Neural progenitor cell (in vitro differentiated cells): ENCODE data around the gene CALN1. TPM values are rescaled to one million over a fixed set of nuclear protein-coding genes. Genes with fewer than 3 reads are reported as not detected.

Experiments used
- DNase-seq: peaks from one replicate; pipeline ENCODE4 v3.0.0-alpha.2; 2016; ENCODE audit warnings: low spot score
- H2AFZ ChIP-seq: fragments of 200-600 bp; sonication (generic); replicated peaks from 2 replicates; pipeline ENCODE4 v1.6.1; 2016; ENCODE audit warnings: antibody characterized with exemption
- H3F3A ChIP-seq: fragments of 200-600 bp; sonication (generic); 2 replicates; pipeline ENCODE4 v1.6.1; 2016; ENCODE audit warnings: antibody characterized with exemption, low read depth
- H3K27ac ChIP-seq: fragments of 200-600 bp; sonication (generic); 2 replicates; pipeline ENCODE4 v1.5.1; 2016; ENCODE audit warnings: mild to moderate bottlenecking
- H3K27me3 ChIP-seq: fragments of 200-600 bp; sonication (generic); 2 replicates; pipeline ENCODE4 v1.6.1; 2016; ENCODE audit warnings: mild to moderate bottlenecking, moderate library complexity
- H3K36me3 ChIP-seq: fragments of 200-600 bp; sonication (generic); 2 replicates; pipeline ENCODE4 v1.5.1; 2016
- H3K4me1 ChIP-seq: fragments of 200-600 bp; sonication (generic); 2 replicates; pipeline ENCODE4 v1.6.1; 2016; ENCODE audit warnings: mixed run types
- H3K4me2 ChIP-seq: fragments of 200-600 bp; sonication (generic); 2 replicates; pipeline ENCODE4 v1.6.1; 2016
- H3K4me3 ChIP-seq: fragments of 200-600 bp; sonication (generic); 2 replicates; pipeline ENCODE4 v1.5.1; 2016
- H3K79me2 ChIP-seq: fragments of 200-600 bp; sonication (generic); 2 replicates; pipeline ENCODE4 v1.6.1; 2016; ENCODE audit warnings: low read depth
- H3K9ac ChIP-seq: fragments of 200-600 bp; sonication (generic); 2 replicates; pipeline ENCODE4 v1.6.1; 2016
- H3K9me3 ChIP-seq: fragments of 200-600 bp; sonication (generic); 2 replicates; pipeline ENCODE4 v1.5.1; 2016; ENCODE audit warnings: low read depth
- H4K20me1 ChIP-seq: fragments of 200-600 bp; sonication (generic); 2 replicates; pipeline ENCODE4 v1.6.1; 2016; ENCODE audit warnings: low read depth
- H3K27ac Mint-ChIP-seq: 3 replicates; pipeline ENCODE4 v1.8.0; 2021; ENCODE audit warnings: mixed read lengths
- H3K27me3 Mint-ChIP-seq: 2 replicates; pipeline ENCODE4 v1.8.0; 2022; ENCODE audit warnings: low read depth, mild to moderate bottlenecking, inconsistent platforms, moderate library complexity, mixed read lengths; ENCODE audit not compliant: insufficient read depth
- H3K36me3 Mint-ChIP-seq: 3 replicates; pipeline ENCODE4 v1.8.0; 2021; ENCODE audit warnings: mixed read lengths
- H3K4me1 Mint-ChIP-seq: 3 replicates; pipeline ENCODE4 v1.8.0; 2021; ENCODE audit warnings: mixed read lengths
- H3K4me3 Mint-ChIP-seq: 3 replicates; pipeline ENCODE4 v1.8.0; 2021; ENCODE audit warnings: mild to moderate bottlenecking, moderate library complexity, mixed read lengths
- H3K9me3 Mint-ChIP-seq: 3 replicates; pipeline ENCODE4 v1.8.0; 2020; ENCODE audit warnings: mixed read lengths
- EZH2 ChIP-seq: fragments of 200-600 bp; sonication (generic); IDR thresholded peaks from 2 replicates; pipeline ENCODE4 v1.6.1; 2017; ENCODE audit warnings: antibody characterized with exemption, mild to moderate bottlenecking, moderate library complexity
- EZH2phosphoT487 ChIP-seq: fragments of 200-600 bp; sonication (generic); IDR thresholded peaks from 2 replicates; pipeline ENCODE4 v1.6.1; 2017; ENCODE audit warnings: antibody characterized with exemption
- total RNA-seq: library from RNA; depleted of rRNA; stranded (reverse); fragments of >200 nt; gene quantifications from 2 replicates; pipeline ENCODE4 v1.2.3, GENCODE V29; 2015; ENCODE audit warnings: low replicate concordance
- TF ChIP-seq, protein P1 (sequence below): fragments of 200-600 bp; sonication (generic); IDR thresholded peaks from 2 replicates; pipeline ENCODE4 v1.5.1; 2017; ENCODE audit warnings: antibody characterized with exemption, mild to moderate bottlenecking

Gene CALN1
- total RNA-seq, 1 donor from 2014 or later = 3.1 TPM

GRCh38 chr7:72099784-72100183, 312.4 kb downstream of the CALN1 start:
- no peak overlapping the region for H3K27ac Mint-ChIP-seq
- H3K4me3 Mint-ChIP-seq = no peak overlapping the region
- Histone ChIP-seq H2AFZ (no peak overlapping the region), H3K79me2 (no peaks in the 10 kb centered on the region), H3K4me1 (peaks cover 7% of the 10 kb centered on the region), H3K9me3 (no peaks in the 10 kb centered on the region), H3K4me2 (no peak overlapping the region), H4K20me1 (no peaks in the 10 kb centered on the region), H3K4me3 (no peak overlapping the region), H3K36me3 (no peaks in the 10 kb centered on the region), H3K9ac (no peak overlapping the region), H3F3A (no peaks in the 10 kb centered on the region), H3K27me3 (no peaks in the 10 kb centered on the region), H3K27ac (no peak overlapping the region)
- H3K9me3 Mint-ChIP-seq = no peaks in the 10 kb centered on the region
- H3K4me1 Mint-ChIP-seq = peaks cover 6% of the 10 kb centered on the region
- peaks cover 5% of the 10 kb centered on the region for H3K27me3 Mint-ChIP-seq
- no peak for DNase-seq
- TF ChIP-seq, protein P1, sequence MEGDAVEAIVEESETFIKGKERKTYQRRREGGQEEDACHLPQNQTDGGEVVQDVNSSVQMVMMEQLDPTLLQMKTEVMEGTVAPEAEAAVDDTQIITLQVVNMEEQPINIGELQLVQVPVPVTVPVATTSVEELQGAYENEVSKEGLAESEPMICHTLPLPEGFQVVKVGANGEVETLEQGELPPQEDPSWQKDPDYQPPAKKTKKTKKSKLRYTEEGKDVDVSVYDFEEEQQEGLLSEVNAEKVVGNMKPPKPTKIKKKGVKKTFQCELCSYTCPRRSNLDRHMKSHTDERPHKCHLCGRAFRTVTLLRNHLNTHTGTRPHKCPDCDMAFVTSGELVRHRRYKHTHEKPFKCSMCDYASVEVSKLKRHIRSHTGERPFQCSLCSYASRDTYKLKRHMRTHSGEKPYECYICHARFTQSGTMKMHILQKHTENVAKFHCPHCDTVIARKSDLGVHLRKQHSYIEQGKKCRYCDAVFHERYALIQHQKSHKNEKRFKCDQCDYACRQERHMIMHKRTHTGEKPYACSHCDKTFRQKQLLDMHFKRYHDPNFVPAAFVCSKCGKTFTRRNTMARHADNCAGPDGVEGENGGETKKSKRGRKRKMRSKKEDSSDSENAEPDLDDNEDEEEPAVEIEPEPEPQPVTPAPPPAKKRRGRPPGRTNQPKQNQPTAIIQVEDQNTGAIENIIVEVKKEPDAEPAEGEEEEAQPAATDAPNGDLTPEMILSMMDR = no peak
- TF ChIP-seq EZH2 (no peak), EZH2phosphoT487 (no peak)
- H3K36me3 Mint-ChIP-seq = no peaks in the 10 kb centered on the region

DNA sequence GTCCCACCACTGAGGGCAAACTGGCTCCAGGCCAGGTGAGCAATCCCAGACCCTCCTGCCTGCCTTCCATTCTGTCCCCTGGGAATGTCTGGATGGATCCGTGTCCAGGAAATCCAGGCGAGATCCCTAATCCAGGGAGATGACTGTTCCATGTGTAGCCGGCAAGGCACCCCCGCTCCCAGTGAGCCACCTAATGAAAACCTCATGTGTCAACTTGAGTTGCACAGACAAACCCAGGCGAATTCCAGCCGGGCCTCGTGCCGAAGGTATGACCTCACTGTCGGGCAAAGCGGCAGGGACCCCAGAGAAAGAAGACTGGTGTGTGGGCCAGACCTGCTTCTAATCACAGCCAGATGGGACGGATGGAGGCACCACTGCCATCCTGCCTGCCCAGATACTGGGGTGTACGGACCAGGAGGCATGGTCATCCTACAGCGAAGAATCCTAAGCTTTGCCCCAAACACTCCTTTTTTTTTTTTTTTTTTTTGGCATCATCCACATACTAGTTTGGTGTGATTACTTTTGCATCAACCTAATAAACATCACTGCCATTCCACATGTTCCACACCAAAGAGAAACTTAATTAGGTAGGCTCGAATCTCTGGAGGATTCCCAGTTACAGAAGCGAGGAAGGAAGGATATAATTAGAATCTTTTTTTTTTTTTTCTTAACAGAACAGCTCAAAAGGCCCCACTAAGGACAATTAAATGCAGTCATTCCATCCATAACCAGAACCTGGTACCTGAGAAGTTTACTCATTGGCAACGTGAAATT, 313.1 kb downstream of the CALN1 start:
- Histone ChIP-seq H3K4me1 (peaks cover 7% of the 10 kb centered on the region), H3K4me2 (no peak overlapping the region)
- H3K9me3 Mint-ChIP-seq = no peaks in the 10 kb centered on the region

GRCh38 chr7:72097226-72097625, 314.9 kb downstream of the CALN1 start:
- peaks cover 7% of the 10 kb centered on the region for H3K4me1 ChIP-seq
- no peak overlapping the region for H3K4me3 Mint-ChIP-seq
- no peaks in the 10 kb centered on the region for H3K79me2 ChIP-seq
- H3K36me3 Mint-ChIP-seq = no peaks in the 10 kb centered on the region
- H2AFZ ChIP-seq = no peak overlapping the region
- no peaks in the 10 kb centered on the region for H4K20me1 ChIP-seq
- no peak overlapping the region for H3K27ac ChIP-seq
- H3K27me3 ChIP-seq = no peaks in the 10 kb centered on the region
- TF ChIP-seq EZH2phosphoT487 (no peak), EZH2 (no peak)
- TF ChIP-seq, protein P1 = no peak
- H3K27ac Mint-ChIP-seq = no peak overlapping the region
- H3F3A ChIP-seq = no peaks in the 10 kb centered on the region
- H3K4me1 Mint-ChIP-seq = peaks cover 6% of the 10 kb centered on the region
- H3K9me3 ChIP-seq = no peaks in the 10 kb centered on the region
- H3K4me2 ChIP-seq = no peak overlapping the region
- DNase-seq = no peak
- no peak overlapping the region for H3K4me3 ChIP-seq
- peaks cover 3% of the 10 kb centered on the region for H3K27me3 Mint-ChIP-seq
- H3K36me3 ChIP-seq = no peaks in the 10 kb centered on the region
- H3K9me3 Mint-ChIP-seq = peaks cover 2% of the 10 kb centered on the region
- H3K9ac ChIP-seq = no peak overlapping the region

More for the DNA sequence above, 313.1 kb downstream of the CALN1 start:
- Mint-ChIP-seq H3K4me3 (no peak overlapping the region), H3K4me1 (peaks cover 6% of the 10 kb centered on the region), H3K27ac (no peak overlapping the region), H3K36me3 (no peaks in the 10 kb centered on the region), H3K27me3 (peaks cover 5% of the 10 kb centered on the region)
- no peak for DNase-seq
- H3K9me3 ChIP-seq = no peaks in the 10 kb centered on the region
- H3K27ac ChIP-seq = no peak overlapping the region
- H3K9ac ChIP-seq = no peak overlapping the region
- no peaks in the 10 kb centered on the region for H3K36me3 ChIP-seq
- no peak overlapping the region for H3K4me3 ChIP-seq
- no peaks in the 10 kb centered on the region for H3K79me2 ChIP-seq
- no peak overlapping the region for H2AFZ ChIP-seq
- no peak for TF ChIP-seq EZH2phosphoT487
- no peak for TF ChIP-seq EZH2
- TF ChIP-seq, protein P1 = no peak
- no peaks in the 10 kb centered on the region for H4K20me1 ChIP-seq
- H3F3A ChIP-seq = no peaks in the 10 kb centered on the region
- no peaks in the 10 kb centered on the region for H3K27me3 ChIP-seq
